ENCODE measurements around the gene ENPEP. TPM values are rescaled to one million over a fixed set of nuclear protein-coding genes. Genes with fewer than 3 reads are reported as not detected.
"Not testable (repeated sequence)": the region's sequence is repeated elsewhere in the genome, so short reads cannot be mapped to it uniquely, and the experiment has no call there.

Gene ENPEP
- total and polyA plus RNA-seq, 9 of the 15 experiments (the other 6 are each of a cell fraction or from before 2014, with no cell fraction given) = 0.01 TPM; not detected in 7

DNA sequence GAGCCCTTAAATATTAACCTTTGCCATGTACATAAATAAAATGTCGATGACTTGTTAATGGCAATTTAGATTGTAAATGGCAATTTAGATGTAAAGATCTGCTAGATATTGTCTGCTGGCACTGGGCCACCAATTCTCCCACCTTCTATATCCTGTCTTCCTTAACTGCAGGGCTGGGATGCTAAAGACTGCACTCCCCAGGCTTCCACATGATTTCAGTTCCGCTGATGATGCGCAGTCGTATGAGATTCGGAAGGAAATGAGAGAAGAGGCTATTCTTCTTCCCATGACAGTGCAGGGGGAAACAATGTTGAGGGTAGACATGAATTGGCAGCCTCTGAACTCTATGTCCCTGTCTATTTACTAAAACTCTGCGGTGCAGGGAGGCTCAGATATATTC lies 91.3 kb downstream of the ENPEP start:
- DNase-seq (ENCODE audit: extremely low read depth in 1 of 4, low spot score in 3 of 4) = no peak
- no peak overlapping the region for H3K4me3 ChIP-seq
- no peak for FAIRE-seq
- TF ChIP-seq SMAD3 (CRISPR knock-in tag; conservative IDR thresholded peaks at IDR 0.05) (no peak), LARP7 (IDR thresholded peaks at IDR 0.05) (no peak), CCAR2 (IDR thresholded peaks at IDR 0.05; ENCODE audit: low read depth, low read length) (no peak), E2F3 (CRISPR knock-in tag; IDR thresholded peaks at IDR 0.05) (no peak), CREBBP (IDR thresholded peaks at IDR 0.05; ENCODE audit: low read depth, low read length) (no peak), NCOA2 (IDR thresholded peaks at IDR 0.05; ENCODE audit: partially characterized antibody in 2 of 2) (no peak), SAFB2 (IDR thresholded peaks at IDR 0.05; ENCODE audit: borderline replicate concordance, low read depth, low read length, severe bottlenecking) (no peak), KAT2B (IDR thresholded peaks at IDR 0.05; ENCODE audit: low read depth, low read length) (no peak), CREB1 (IDR thresholded peaks at IDR 0.05) (no peak), CREB1 (CRISPR knock-in tag; IDR thresholded peaks at IDR 0.05) (no peak), GABPA (tag; conservative IDR thresholded peaks at IDR 0.05; ENCODE audit: low read depth) (no peak)
- in situ Hi-C loops (cut with MboI) (no loop called here), intact Hi-C loops (cut with micrococcal nuclease) (no loop called here)
- H3K9me3 ChIP-seq (replicated peaks; ENCODE audit: control insufficient read depth, insufficient read depth, low read depth, low read length) = no peaks in the 10 kb centered on the region
- ChIA-PET POLR2A (no interaction called here), CTCF (ENCODE audit: low intra/inter-chr PET ratio) (no interaction called here)
- no peak overlapping the region for H3K27ac ChIP-seq (ENCODE audit: extremely low read depth, low read depth, low read length)
- no peak overlapping the region for H3K4me2 ChIP-seq (ENCODE audit: insufficient read depth, low read length)
- no peaks in the 10 kb centered on the region for H3K36me3 ChIP-seq (ENCODE audit: control insufficient read depth, insufficient read depth, low read length)
- no peaks in the 10 kb centered on the region for H3K9me1 ChIP-seq (ENCODE audit: control insufficient read depth, insufficient read depth, low read length)
- no peaks in the 10 kb centered on the region for H3K79me2 ChIP-seq (ENCODE audit: control insufficient read depth, insufficient read depth, low read length)
- H3K4me1 ChIP-seq (replicated peaks in 1 of 2; ENCODE audit: control insufficient read depth in 2 of 2, insufficient read depth in 2 of 2, low read length in 2 of 2) = no peaks in the 10 kb centered on the region
- no peaks in the 10 kb centered on the region for H4K20me1 ChIP-seq (replicated peaks; ENCODE audit: control insufficient read depth, insufficient read depth, low read length)
- no TSS peak for BruUV-seq (replicated peaks)
- no peak overlapping the region for H2AFZ ChIP-seq (ENCODE audit: low read depth, low read length)
- ATAC-seq = no peak
- H3K27me3 ChIP-seq (ENCODE audit: control insufficient read depth in 2 of 2, insufficient read depth in 2 of 2, low read length in 2 of 2) = no peaks in the 10 kb centered on the region
- 1% methylated on average over 6 of the region's 6 CpGs for WGBS (ENCODE audit: insufficient coverage, low coverage, missing lambda C conversion rate)
- H3K9ac ChIP-seq (ENCODE audit: insufficient read depth in 1 of 2, low read depth in 2 of 2, low read length in 2 of 2) = no peak overlapping the region

DNA sequence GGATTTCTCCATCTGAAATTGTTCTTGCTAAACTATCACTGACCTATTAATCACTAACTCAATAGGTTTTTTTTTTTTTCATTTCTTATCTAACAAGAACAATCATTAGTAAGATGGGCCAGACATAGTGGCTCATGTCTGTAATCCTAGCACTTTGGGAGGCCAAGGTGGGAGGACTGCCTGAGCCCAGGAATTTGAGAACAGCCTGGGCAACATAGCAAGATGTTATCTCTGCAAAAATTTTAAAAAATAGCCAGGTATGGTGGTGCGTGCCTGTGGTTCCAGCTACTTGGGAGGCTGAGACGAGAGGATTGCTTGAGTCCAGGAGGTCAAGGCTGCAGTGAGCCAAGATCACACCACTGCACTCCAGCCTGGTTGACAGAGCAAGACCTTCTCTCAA lies 100.7 kb downstream of the ENPEP start:
- WGBS (ENCODE audit: insufficient coverage, low coverage, missing lambda C conversion rate) = 0% methylated on average over 2 of the region's 2 CpGs
- H3K4me3 ChIP-seq; H3K36me3 ChIP-seq (ENCODE audit: control insufficient read depth, insufficient read depth, low read length); H3K27ac ChIP-seq (ENCODE audit: extremely low read depth, low read depth, low read length); DNase-seq (ENCODE audit: extremely low read depth in 1 of 4, low spot score in 3 of 4); POLR2A ChIA-PET; H3K9me1 ChIP-seq (ENCODE audit: control insufficient read depth, insufficient read depth, low read length); H3K9ac ChIP-seq (ENCODE audit: insufficient read depth in 1 of 2, low read depth in 2 of 2, low read length in 2 of 2); CTCF ChIA-PET (ENCODE audit: low intra/inter-chr PET ratio); H2AFZ ChIP-seq (ENCODE audit: low read depth, low read length); H3K4me2 ChIP-seq (ENCODE audit: insufficient read depth, low read length); H3K27me3 ChIP-seq (ENCODE audit: control insufficient read depth in 2 of 2, insufficient read depth in 2 of 2, low read length in 2 of 2); H4K20me1 ChIP-seq (replicated peaks; ENCODE audit: control insufficient read depth, insufficient read depth, low read length); BruUV-seq (replicated peaks); H3K79me2 ChIP-seq (ENCODE audit: control insufficient read depth, insufficient read depth, low read length); intact Hi-C loops (cut with micrococcal nuclease); H3K4me1 ChIP-seq (replicated peaks in 1 of 2; ENCODE audit: control insufficient read depth in 2 of 2, insufficient read depth in 2 of 2, low read length in 2 of 2); in situ Hi-C loops (cut with MboI); FAIRE-seq; H3K9me3 ChIP-seq (replicated peaks; ENCODE audit: control insufficient read depth, insufficient read depth, low read depth, low read length); ATAC-seq: not testable (repeated sequence)

Measured in K562 (cell line).